GM18907 (cell line): ENCODE measurements around the gene CASP6.
"Not testable (repeated sequence)": the region's sequence is repeated elsewhere in the genome, so short reads cannot be mapped to it uniquely, and the experiment has no call there.

Experiments
- ATAC-seq: cut with Tn5 transposase; IDR thresholded peaks from one replicate; pipeline ENCODE4 v1.9.1; 2021; ENCODE audit warnings: mild to moderate bottlenecking, moderate library complexity; ENCODE audit not compliant: unreplicated experiment

Gene CASP6

DNA sequence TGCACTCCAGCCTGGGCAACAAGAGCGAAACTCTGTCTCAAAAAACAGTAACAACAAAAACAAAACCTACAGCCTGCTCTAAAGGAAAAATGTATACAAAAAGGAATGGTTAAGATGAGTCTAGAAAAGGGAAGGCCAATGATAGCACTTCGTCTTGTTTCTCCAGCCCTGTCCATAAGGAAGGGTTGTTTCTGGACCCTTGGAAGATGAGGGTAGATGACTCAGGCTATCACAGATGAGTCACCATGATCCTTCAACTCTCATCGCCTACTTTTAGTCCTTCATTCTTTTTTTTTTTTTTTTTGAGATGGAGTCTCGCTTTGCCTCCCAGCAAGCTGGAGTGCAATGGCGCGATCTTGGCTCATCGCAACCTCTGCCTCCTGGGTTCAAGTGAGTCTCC lies 17.8 kb upstream of the CASP6 start:
- no peak for ATAC-seq

- no peak for ATAC-seq
Measured at GRCh38 chr4:109719604-109720003, 16.4 kb upstream of the CASP6 start.

- ATAC-seq = no peak
Measured at GRCh38 chr4:109718759-109719158, 15.5 kb upstream of the CASP6 start.

GRCh38 chr4:109713500-109713899 lies 10.3 kb upstream of the CASP6 start:
- ATAC-seq = no peak

GRCh38 chr4:109708990-109709389 lies 5.7 kb upstream of the CASP6 start:
- peak; percentile 75 for ATAC-seq

GRCh38 chr4:109708435-109708834 lies 5.2 kb upstream of the CASP6 start:
- ATAC-seq = no peak

DNA sequence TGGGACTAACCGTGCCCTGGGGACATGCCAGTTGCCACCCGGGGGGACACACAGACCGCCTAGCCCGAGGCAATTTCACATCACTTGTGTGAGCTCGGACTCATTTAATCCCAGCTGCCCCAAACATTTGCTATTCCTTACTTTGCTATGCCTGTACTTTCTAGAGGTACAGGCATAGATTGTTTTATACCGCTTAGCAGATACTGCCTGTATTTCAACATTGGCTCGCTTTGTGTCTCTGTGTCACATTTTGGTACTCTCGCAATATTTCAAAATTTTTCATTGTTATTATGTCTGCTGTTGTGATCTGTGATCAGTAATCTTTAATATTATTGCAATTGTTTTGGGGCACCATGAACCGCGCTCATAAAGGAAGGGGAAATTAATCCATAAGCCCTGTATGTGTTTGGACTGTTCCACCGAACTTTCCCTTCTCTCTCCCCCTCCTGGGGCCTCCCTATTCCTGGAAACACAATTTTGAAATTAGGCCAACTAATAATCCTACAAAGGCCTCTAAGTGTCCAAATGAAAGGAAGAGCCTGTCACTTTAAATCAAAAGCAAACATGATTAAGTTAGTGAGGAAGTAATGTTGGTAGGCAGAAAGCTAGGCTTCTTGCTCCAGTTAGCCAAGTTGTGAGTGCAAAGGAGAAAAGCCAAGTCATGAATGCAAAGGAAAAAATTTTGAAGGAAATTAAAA lies 568 bp upstream of the CASP6 start:
- no peak for ATAC-seq

GRCh38 chr4:109701566-109702410 lies 1.5 kb downstream of the CASP6 start:
- ATAC-seq = peak; percentile 2

- no peak for ATAC-seq
Measured at GRCh38 chr4:109699553-109700225, 3.6 kb downstream of the CASP6 start.

- ATAC-seq = no peak
Measured at GRCh38 chr4:109698656-109699055, 4.6 kb downstream of the CASP6 start.

DNA sequence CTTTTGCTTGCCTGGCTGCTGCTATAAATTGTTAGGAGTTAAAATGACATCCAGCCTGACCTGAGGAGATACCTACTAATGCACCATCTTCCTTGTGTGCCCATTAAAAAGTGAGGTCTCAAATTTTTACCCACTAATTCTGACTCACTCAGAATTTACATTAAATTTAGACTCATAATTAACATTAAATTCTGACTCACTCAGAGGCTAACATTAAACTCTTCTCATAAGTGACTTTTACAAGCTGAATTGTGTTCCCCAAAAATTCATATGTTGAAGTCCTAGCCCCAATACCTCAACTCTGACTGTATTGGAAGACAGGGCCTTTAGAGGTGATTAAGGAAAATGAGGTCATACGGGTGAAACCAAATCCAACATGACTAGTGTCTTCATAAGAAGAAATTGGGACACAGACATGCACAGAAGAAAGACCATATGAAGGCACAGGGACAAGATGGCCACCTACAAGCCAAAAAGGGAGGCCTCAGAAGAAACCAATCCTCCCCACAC lies 11.8 kb downstream of the CASP6 start:
- ATAC-seq = no peak

DNA sequence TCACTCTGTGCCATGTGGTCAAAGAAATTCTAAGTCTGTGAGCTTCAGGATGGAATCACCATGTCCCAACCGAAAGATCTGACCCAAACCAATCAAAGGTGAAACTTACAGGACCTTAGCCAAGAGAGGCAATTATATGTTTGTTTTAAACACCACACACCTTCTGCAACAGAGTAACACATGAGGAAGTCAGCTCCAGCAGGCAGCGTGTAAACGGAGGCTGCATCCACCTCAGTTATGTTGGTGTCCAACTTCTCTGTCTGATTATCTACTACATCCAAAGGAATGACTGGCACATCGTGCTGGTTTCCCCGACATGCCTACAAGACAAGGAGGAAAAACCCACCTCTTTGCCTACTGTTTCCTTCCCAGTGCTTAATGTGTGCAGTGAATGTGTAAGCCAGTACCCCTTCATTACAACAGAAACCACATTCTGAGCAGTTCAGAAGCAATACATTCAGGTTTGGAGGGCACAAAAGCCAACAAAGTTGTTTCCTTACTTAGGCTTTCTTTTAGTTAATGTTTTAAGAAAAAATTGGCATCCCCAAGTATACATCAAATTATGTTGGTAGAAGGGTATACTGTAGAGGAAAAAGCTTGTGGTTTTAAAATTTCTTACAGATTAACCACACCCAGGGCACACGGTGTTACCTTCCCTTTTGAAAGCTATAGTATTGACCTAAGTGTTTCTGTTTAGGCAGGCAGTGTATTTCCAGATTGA lies 12.4 kb downstream of the CASP6 start:
- ATAC-seq = peak; percentile 97

- no peak for ATAC-seq
Measured at GRCh38 chr4:109684727-109685126, 18.5 kb downstream of the CASP6 start.

DNA sequence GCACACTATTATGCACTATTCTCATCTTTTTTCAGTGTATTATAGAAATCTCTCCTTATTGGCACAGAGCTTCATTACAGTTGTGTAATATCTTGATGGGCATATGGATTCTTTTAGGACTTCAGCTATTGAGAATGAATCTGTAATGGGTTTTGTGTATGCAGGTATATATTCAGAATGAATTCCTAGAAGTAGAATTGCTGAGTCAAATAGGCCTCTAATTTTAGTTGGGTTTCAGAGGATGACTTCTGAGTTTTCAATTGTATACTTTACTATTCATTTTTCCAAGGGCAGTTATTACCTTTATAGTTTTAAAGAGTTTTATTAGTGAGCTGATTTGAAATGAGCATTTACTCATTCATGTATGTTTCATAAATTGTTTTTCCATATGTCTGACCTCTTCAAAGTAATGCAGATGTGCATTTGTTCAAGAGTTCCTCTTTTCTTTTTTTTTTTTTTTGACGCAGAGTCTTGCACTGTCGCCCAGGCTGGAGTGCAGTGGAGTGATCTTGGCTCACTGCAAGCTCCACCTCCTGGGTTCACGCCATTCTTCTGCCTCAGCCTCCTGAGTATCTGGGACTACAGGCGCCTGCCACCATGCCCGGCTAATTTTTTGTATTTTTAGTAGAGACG lies 19.5 kb downstream of the CASP6 start:
- no peak for ATAC-seq

GRCh38 chr4:109682875-109683274 lies 20.4 kb downstream of the CASP6 start:
- no peak for ATAC-seq

GRCh38 chr4:109678925-109679324 lies 24.3 kb downstream of the CASP6 start:
- not testable (repeated sequence) for ATAC-seq

- ATAC-seq = not testable (repeated sequence)
Measured at GRCh38 chr4:109678472-109678871, 24.8 kb downstream of the CASP6 start.

DNA sequence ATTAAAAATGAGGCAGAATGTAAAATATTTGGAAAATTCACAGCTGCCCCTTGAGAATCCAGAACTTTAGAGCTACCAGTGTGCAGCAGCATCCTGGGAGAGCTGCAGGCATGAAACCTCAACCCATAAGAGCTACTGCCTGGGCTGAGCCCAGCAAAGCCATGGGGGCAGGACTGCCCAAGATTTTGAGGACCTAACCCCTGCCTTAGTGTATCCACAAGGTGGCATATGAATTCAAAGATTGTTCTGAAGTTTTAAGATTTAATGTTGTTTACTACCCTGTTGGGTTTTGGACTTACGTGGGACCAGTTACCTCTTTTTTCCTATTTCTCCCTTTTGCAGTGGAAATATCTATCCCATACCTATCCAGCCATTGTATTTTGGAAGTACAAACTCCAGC lies 26.4 kb downstream of the CASP6 start:
- no peak for ATAC-seq

GRCh38 chr4:109675843-109676242 lies 27.4 kb downstream of the CASP6 start:
- ATAC-seq = no peak

DNA sequence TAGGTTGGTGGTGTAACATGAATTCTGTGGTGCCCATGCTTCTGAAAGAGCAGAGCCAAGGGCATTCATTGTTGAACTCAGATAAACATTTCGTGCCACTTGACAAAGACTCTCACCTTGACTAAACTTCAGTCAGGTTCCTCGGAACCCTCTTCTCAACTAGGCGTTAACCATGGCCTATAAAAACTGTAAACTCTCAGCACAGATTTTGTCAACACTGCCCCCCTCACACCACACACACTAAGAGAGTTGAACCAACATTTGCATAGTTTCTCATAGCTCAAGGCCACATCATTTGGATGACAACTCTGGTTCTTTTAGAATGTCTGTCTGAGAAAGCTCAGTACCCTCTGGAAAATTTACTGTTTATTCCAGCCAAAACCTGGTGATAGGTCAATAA lies 28.1 kb downstream of the CASP6 start:
- ATAC-seq = peak; percentile 52
